Prostate gland (tissue), 2 donors: ENCODE measurements around the gene HOXB7. TPM values are rescaled to one million over a fixed set of nuclear protein-coding genes. Genes with fewer than 3 reads are reported as not detected.

Experiments used
- DNase-seq: peaks from one replicate; pipeline ENCODE4 v3.0.0-alpha.2; 2019; ENCODE audit warnings: low spot score
- H3K27ac ChIP-seq, 2 donors: fragments of 200-600 bp; sonication (generic); 2 replicates each; pipeline ENCODE4 v1.5.1; 2017 to 2019
- H3K27me3 ChIP-seq: fragments of 200-600 bp; sonication (generic); replicated peaks from 2 replicates; pipeline ENCODE4 v1.5.1; 2019; ENCODE audit not compliant: insufficient read depth
- H3K36me3 ChIP-seq, 2 donors: fragments of 200-600 bp; sonication (generic); 1 replicate in 1 of 2; 2 replicates in 1 of 2; pipeline versions ENCODE4 v1.5.1 to v1.8.1; 2017 to 2019
- H3K4me1 ChIP-seq: fragments of 200-600 bp; sonication (generic); replicated peaks from 2 replicates; pipeline ENCODE4 v1.5.1; 2019
- H3K4me3 ChIP-seq, 2 donors: fragments of 200-600 bp; sonication (generic); 2 replicates each; pipeline ENCODE4 v1.5.1; 2017 to 2019
- H3K9me3 ChIP-seq: fragments of 200-600 bp; sonication (generic); 2 replicates; pipeline ENCODE4 v1.5.1; 2017
- POLR2A ChIP-seq: fragments of 450-650 bp; IDR thresholded peaks from one replicate; pipeline ENCODE4 v1.6.1; 2016; ENCODE audit warnings: antibody characterized with exemption, mild to moderate bottlenecking
- POLR2AphosphoS5 ChIP-seq: sonication (generic); formaldehyde crosslinking; IDR thresholded peaks from one replicate; pipeline ENCODE4 v1.6.1; 2017; ENCODE audit warnings: antibody characterized with exemption
- WGBS: methylation state at CpG from one replicate; pipeline ENCODE4 v1.1.5; 2018; 5-methylcytosine and 5-hydroxymethylcytosine counted together
- intact Hi-C: fragments of 100-400 bp; cut with DNase I; formaldehyde crosslinking; loops from one replicate; pipeline ENCODE4 v1.14.2; 2022
- total RNA-seq, 2 donors: library from RNA; depleted of rRNA; stranded (reverse); fragments of >200 nt; gene quantifications; one replicate each; pipeline ENCODE4 v1.1.0, GENCODE V29; 2016
- TF ChIP-seq, protein P1 (sequence below), 4 experiments: fragments of 200-600 bp in 2 of 4; fragments of 450-650 bp in 2 of 4; sonication (generic) in 2 of 4; IDR thresholded peaks; 1 replicate in 3 of 4; 2 replicates in 1 of 4; pipeline ENCODE4 v1.5.1; 2016 to 2019; ENCODE audit warnings: antibody characterized with exemption in 4 of 4, mild to moderate bottlenecking in 2 of 4, moderate library complexity in 2 of 4

The HOXB7 gene
- total RNA-seq, 2 donors from 2014 or later, result 0.73 to 3.4 TPM

GRCh38 chr17:48601539-48602425 lies 9.0 kb downstream of the HOXB7 start:
- peaks cover 60% of the 10 kb centered on the region for H3K27me3 ChIP-seq
- intact Hi-C loops, result no loop called here
- no peak for DNase-seq
- H3K9me3 ChIP-seq, result no peaks in the 10 kb centered on the region
- no peaks in the 10 kb centered on the region for H3K4me1 ChIP-seq
- no peak overlapping the region for H3K27ac ChIP-seq
- H3K4me3 ChIP-seq, result no peak overlapping the region
- TF ChIP-seq POLR2AphosphoS5 (no peak), POLR2A (no peak)
- TF ChIP-seq, protein P1, sequence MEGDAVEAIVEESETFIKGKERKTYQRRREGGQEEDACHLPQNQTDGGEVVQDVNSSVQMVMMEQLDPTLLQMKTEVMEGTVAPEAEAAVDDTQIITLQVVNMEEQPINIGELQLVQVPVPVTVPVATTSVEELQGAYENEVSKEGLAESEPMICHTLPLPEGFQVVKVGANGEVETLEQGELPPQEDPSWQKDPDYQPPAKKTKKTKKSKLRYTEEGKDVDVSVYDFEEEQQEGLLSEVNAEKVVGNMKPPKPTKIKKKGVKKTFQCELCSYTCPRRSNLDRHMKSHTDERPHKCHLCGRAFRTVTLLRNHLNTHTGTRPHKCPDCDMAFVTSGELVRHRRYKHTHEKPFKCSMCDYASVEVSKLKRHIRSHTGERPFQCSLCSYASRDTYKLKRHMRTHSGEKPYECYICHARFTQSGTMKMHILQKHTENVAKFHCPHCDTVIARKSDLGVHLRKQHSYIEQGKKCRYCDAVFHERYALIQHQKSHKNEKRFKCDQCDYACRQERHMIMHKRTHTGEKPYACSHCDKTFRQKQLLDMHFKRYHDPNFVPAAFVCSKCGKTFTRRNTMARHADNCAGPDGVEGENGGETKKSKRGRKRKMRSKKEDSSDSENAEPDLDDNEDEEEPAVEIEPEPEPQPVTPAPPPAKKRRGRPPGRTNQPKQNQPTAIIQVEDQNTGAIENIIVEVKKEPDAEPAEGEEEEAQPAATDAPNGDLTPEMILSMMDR (IDR thresholded peaks at IDR 0.05), result no peak
- 15% methylated on average over 35 of the region's 35 CpGs for WGBS
- H3K36me3 ChIP-seq, result no peaks in the 10 kb centered on the region

- intact Hi-C loops, result no loop called here
- no peaks in the 10 kb centered on the region for H3K36me3 ChIP-seq
- no peak overlapping the region for H3K27ac ChIP-seq
- H3K9me3 ChIP-seq, result no peaks in the 10 kb centered on the region
- TF ChIP-seq POLR2AphosphoS5 (no peak), POLR2A (no peak)
- TF ChIP-seq, protein P1 (IDR thresholded peaks at IDR 0.05), result no peak
- no peak overlapping the region for H3K4me3 ChIP-seq
- 56% methylated on average over 4 of the region's 4 CpGs for WGBS
- H3K27me3 ChIP-seq, result peaks cover 58% of the 10 kb centered on the region
- no peaks in the 10 kb centered on the region for H3K4me1 ChIP-seq
- no peak for DNase-seq
Measured at GRCh38 chr17:48601207-48601538, 9.6 kb downstream of the HOXB7 start.

DNA sequence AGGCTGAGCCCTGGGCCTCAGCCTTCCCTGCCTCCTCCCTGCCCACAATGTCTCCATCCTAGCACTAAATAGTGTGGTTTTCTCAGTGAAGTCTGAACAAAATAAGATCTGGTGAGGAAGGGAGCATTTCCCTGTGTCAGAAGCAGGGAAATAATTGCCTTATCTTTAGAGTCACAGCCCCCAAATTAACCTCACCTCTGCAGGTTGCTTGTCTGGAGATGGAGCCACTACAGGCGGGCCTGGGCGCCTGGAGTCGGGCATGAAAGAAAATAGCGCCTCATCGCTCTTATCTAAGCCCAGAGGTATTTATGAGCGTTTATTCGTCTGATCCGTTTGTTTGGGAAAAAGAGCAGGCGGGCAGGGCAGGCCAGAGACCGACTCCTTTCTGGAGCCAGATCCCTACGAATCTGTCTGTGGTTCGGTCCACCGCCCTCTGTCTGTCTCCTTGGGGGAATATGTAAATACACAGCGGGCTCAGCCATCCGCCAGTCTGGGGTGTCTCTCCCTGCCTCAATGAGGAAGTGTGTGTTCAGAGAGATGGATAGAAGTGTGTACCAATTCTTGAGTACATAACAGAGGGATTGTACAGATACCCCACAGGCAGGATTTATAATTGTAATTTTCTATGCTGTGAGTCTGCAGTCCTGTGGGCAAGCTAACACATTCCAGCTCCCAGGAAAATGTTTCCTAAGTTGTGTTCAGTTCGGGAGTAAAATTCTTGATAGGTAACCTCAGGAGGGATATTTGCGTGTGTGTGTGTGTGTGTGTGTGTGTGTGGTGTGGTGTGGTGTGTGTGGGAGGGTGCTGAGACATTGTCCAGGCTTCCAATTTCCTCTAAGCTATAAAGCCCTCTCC lies 10.3 kb downstream of the HOXB7 start:
- DNase-seq, result no peak
- Histone ChIP-seq H3K27ac (no peak overlapping the region), H3K9me3 (no peaks in the 10 kb centered on the region), H3K27me3 (peaks cover 51% of the 10 kb centered on the region), H3K4me1 (no peaks in the 10 kb centered on the region), H3K4me3 (no peak overlapping the region), H3K36me3 (no peaks in the 10 kb centered on the region)
- 34% methylated on average over 17 of the region's 17 CpGs for WGBS
- no peak for TF ChIP-seq POLR2A
- no peak for TF ChIP-seq POLR2AphosphoS5
- TF ChIP-seq, protein P1 (IDR thresholded peaks at IDR 0.05), result no peak
- intact Hi-C loops, result no loop called here

- TF ChIP-seq POLR2A, result no peak
- TF ChIP-seq, protein P1 (IDR thresholded peaks at IDR 0.05), result no peak
- no peak for TF ChIP-seq POLR2AphosphoS5
- H3K9me3 ChIP-seq, result no peaks in the 10 kb centered on the region
- no peak overlapping the region for H3K4me3 ChIP-seq
- H3K27me3 ChIP-seq, result peaks cover 50% of the 10 kb centered on the region
- H3K4me1 ChIP-seq, result no peaks in the 10 kb centered on the region
- intact Hi-C loops, result no loop called here
- no peaks in the 10 kb centered on the region for H3K36me3 ChIP-seq
- WGBS, result 83% methylated on average over 5 of the region's 5 CpGs
- H3K27ac ChIP-seq, result no peak overlapping the region
- DNase-seq, result no peak
Measured at GRCh38 chr17:48599354-48599753, 11.5 kb downstream of the HOXB7 start.
